CD4-positive, CD25-positive, alpha-beta regulatory T cell (primary cell): Measurements from ENCODE around the gene C19orf44. TPM values are rescaled to one million over a fixed set of nuclear protein-coding genes. Genes with fewer than 3 reads are reported as not detected.
"Not testable (repeated sequence)": the region's sequence is repeated elsewhere in the genome, so short reads cannot be mapped to it uniquely, and the experiment has no call there.

Experiments
- ATAC-seq, 2 donors: fragments of 150-1000 bp; cut with Tn5 transposase; one replicate each; pipeline ENCODE4 v1.10.0; 2021; ENCODE audit warnings: low read depth in 2 of 2, moderate number of reproducible peaks in 2 of 2, moderate library complexity in 1 of 2
- DNase-seq, 3 donors: peaks; one replicate each; pipeline versions ENCODE4 v3.0.0 to v3.0.0-alpha.2; 2012 to 2022; ENCODE audit warnings: mixed read lengths in 1 of 3
- H3K27ac ChIP-seq: one replicate; pipeline ENCODE4 v1.7.0; 2013; ENCODE audit warnings: mild to moderate bottlenecking, low read length; ENCODE audit not compliant: insufficient read depth, poor library complexity, severe bottlenecking
- H3K27me3 ChIP-seq: one replicate; pipeline ENCODE4 v1.7.0; 2013; ENCODE audit warnings: low read length; ENCODE audit not compliant: control insufficient read depth, insufficient read depth
- H3K36me3 ChIP-seq: one replicate; pipeline ENCODE4 v1.7.0; 2013; ENCODE audit warnings: mild to moderate bottlenecking, low read length, moderate library complexity; ENCODE audit not compliant: control insufficient read depth, insufficient read depth
- H3K4me1 ChIP-seq: 2 replicates; pipeline ENCODE4 v1.7.0; 2013; ENCODE audit warnings: mild to moderate bottlenecking, low read length; ENCODE audit not compliant: insufficient read depth, control insufficient read depth, poor library complexity, severe bottlenecking
- H3K4me3 ChIP-seq: one replicate; pipeline ENCODE4 v1.7.0; 2013; ENCODE audit warnings: low read depth, mild to moderate bottlenecking, low read length, moderate library complexity
- H3K9me3 ChIP-seq, 2 experiments: 1 replicate in 1 of 2; 2 replicates in 1 of 2; pipeline ENCODE4 v1.7.0; 2013; ENCODE audit warnings: low read length in 2 of 2, mild to moderate bottlenecking in 1 of 2, moderate library complexity in 1 of 2; ENCODE audit not compliant: control insufficient read depth in 2 of 2
- H3K27ac Mint-ChIP-seq, 3 donors: one replicate each; pipeline ENCODE4 v1.8.0; 2020 to 2022; ENCODE audit warnings: mild to moderate bottlenecking in 3 of 3, mixed read lengths in 3 of 3, moderate library complexity in 2 of 3
- H3K27me3 Mint-ChIP-seq: one replicate; pipeline ENCODE4 v1.8.0; 2022; ENCODE audit warnings: mild to moderate bottlenecking, mixed read lengths
- H3K36me3 Mint-ChIP-seq: one replicate; pipeline ENCODE4 v1.8.0; 2020; ENCODE audit warnings: mixed read lengths
- H3K4me1 Mint-ChIP-seq, 4 donors: one replicate each; pipeline ENCODE4 v1.8.0; 2020 to 2022; ENCODE audit warnings: mixed read lengths in 4 of 4, mild to moderate bottlenecking in 1 of 4
- H3K4me3 Mint-ChIP-seq, 4 donors: one replicate each; pipeline ENCODE4 v1.8.0; 2020 to 2022; ENCODE audit warnings: mild to moderate bottlenecking in 4 of 4, mixed read lengths in 4 of 4, moderate library complexity in 3 of 4
- H3K9me3 Mint-ChIP-seq, 7 donors: one replicate each; pipeline ENCODE4 v1.8.0; 2020 to 2022; ENCODE audit warnings: mixed read lengths in 7 of 7, mild to moderate bottlenecking in 3 of 7, moderate library complexity in 2 of 7
- polyA plus RNA-seq, 4 donors: library from polyadenylated mRNA; unstranded; fragments of 300-500 nt; fragmentation: Illumina TruSeq; gene quantifications; one replicate each; pipeline ENCODE4 v1.2.3, GENCODE V29; 2021
- total RNA-seq: library from RNA; stranded (reverse); gene quantifications from one replicate; pipeline ENCODE4 v1.2.3, GENCODE V29; 2022

Gene C19orf44
- total and polyA plus RNA-seq, 5 donors from 2014 or later = 0.76 to 1.9 (median 1.5) TPM; not detected in 1

DNA sequence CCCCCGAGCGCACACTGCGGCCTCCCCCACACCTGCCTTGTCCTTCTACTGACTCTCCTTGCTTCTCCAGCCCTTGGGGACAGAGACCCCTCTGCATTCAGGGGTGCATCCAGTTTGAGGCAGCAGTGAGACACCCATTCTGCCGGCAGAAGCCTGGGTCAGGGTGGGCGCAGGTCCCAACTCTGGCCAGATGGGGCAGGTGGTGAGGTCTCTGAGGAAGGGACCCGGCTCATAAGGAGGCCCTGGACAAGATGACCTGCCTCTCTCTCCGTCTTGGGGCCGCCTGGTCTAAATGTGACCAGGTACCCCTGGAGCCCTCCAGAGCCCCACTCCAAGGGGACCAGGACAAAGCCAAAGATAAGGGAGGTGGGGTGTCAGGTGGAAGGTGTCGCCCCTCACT lies 39.9 kb downstream of the C19orf44 start:
- Histone ChIP-seq H3K9me3 (no peaks in the 10 kb centered on the region), H3K27ac (no peak overlapping the region), H3K27me3 (no peaks in the 10 kb centered on the region), H3K4me3 (no peak overlapping the region), H3K4me1 (peaks cover 20% of the 10 kb centered on the region), H3K36me3 (peaks cover 72% of the 10 kb centered on the region)
- ATAC-seq (no peak), DNase-seq (no peak)
- H3K36me3 Mint-ChIP-seq = peaks cover 32% of the 10 kb centered on the region
- no peak overlapping the region for H3K4me3 Mint-ChIP-seq
- H3K27ac Mint-ChIP-seq = no peak overlapping the region
- H3K9me3 Mint-ChIP-seq = no peaks in the 10 kb centered on the region
- no peaks in the 10 kb centered on the region for H3K27me3 Mint-ChIP-seq
- H3K4me1 Mint-ChIP-seq = peaks cover 2 to 39% (median 16%) of the 10 kb centered on the region in 4 donors

DNA sequence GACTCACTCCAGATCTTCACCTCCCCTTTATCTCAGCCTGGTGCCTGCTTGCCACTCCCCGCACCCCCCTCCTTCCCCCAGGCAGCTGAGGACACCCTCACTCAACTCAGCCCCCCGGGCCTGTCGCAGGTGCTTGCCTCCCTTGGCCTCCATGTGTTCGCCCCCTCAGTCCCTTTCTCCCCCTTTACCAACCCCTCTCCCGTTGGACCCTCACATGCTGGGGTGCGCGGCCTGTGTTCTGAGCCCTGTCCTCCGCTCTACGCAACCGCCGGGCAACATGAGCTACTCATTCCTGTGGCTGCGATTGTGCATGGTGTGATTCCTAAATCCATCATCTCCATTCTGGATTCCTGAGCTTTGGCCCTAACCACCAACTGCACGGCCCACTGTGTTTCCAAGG lies 40.9 kb downstream of the C19orf44 start:
- Mint-ChIP-seq H3K27ac (no peak overlapping the region), H3K9me3 (no peaks in the 10 kb centered on the region), H3K4me1 (peaks cover 8 to 45% (median 21%) of the 10 kb centered on the region in 4 donors), H3K27me3 (no peaks in the 10 kb centered on the region), H3K4me3 (no peak overlapping the region), H3K36me3 (peaks cover 27% of the 10 kb centered on the region)
- peaks cover 29% of the 10 kb centered on the region for H3K4me1 ChIP-seq
- ATAC-seq (no peak), DNase-seq (no peak)
- H3K27ac ChIP-seq = no peak overlapping the region
- H3K27me3 ChIP-seq = no peaks in the 10 kb centered on the region
- peaks cover 62% of the 10 kb centered on the region for H3K36me3 ChIP-seq
- no peaks in the 10 kb centered on the region for H3K9me3 ChIP-seq
- no peak overlapping the region for H3K4me3 ChIP-seq

DNA sequence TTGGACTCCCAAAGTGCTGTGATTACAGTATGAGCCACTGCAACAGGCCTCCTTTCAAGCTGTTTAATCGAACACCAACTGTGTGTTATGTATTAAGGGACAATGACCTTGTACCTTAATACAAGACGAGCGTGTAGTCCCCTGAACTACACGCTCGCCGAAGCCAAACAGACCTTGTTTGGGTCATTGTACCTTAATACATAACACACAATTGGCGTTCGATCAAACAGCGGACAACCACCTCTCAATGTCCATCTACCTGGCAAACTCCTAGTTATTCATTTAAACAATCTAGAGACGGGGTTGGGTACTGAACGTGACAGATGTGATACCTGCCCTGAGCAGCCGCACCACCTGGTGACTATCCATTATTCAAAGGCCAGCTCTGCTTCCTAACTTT lies 44.8 kb downstream of the C19orf44 start:
- H3K4me3 ChIP-seq = peak overlapping the region; percentile 91
- no peaks in the 10 kb centered on the region for H3K9me3 ChIP-seq
- no peaks in the 10 kb centered on the region for H3K27me3 Mint-ChIP-seq
- H3K4me1 ChIP-seq = peaks cover 60% of the 10 kb centered on the region
- H3K36me3 Mint-ChIP-seq = peaks cover 23% of the 10 kb centered on the region
- peak overlapping the region in 2 of 3 donors; percentile 92 to 93 for H3K27ac Mint-ChIP-seq
- H3K4me1 Mint-ChIP-seq = peaks cover 19 to 70% (median 36%) of the 10 kb centered on the region in 4 donors
- DNase-seq (no peak), ATAC-seq (no peak)
- H3K27me3 ChIP-seq = no peaks in the 10 kb centered on the region
- H3K27ac ChIP-seq = peak overlapping the region; percentile 85
- H3K36me3 ChIP-seq = peaks cover 26% of the 10 kb centered on the region
- no peaks in the 10 kb centered on the region for H3K9me3 Mint-ChIP-seq
- H3K4me3 Mint-ChIP-seq = peak overlapping the region; percentile 88 to 97 (median 94)

DNA sequence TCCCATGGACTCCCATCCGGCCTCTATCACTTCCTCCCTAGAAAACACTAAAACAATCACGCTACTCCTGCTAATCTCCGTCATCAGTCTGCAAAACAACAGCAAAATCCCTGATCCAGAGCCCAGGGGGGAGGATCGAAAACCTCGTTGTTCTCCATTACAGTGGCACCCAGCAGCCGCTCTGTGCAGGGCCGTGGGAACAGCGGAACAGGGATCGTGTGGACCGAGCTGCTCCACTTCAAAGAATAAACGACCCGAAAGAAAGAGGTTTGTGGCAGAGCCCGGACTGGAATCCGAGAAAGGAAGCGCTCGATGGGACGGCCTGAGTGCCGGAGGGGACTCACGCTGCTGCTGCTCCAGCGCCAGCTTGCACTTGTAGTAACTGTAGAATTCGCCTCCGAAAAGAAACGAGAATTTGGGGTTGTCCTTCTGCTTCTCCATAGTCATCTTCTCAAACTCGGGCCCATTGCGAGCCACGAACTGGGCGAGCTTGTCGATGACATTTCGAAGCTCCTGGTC lies 45.4 kb downstream of the C19orf44 start:
- Histone ChIP-seq H3K4me1 (peaks cover 60% of the 10 kb centered on the region), H3K4me3 (peak overlapping the region; percentile 91), H3K27me3 (no peaks in the 10 kb centered on the region), H3K27ac (peak overlapping the region; percentile 85), H3K9me3 (no peaks in the 10 kb centered on the region), H3K36me3 (peaks cover 21% of the 10 kb centered on the region)
- DNase-seq = peak in 1 of 3 donors; percentile 37
- no peak for ATAC-seq
- Mint-ChIP-seq H3K36me3 (peaks cover 23% of the 10 kb centered on the region), H3K9me3 (no peaks in the 10 kb centered on the region), H3K4me1 (peaks cover 19 to 70% (median 36%) of the 10 kb centered on the region in 4 donors), H3K27me3 (no peaks in the 10 kb centered on the region), H3K27ac (peak overlapping the region; percentile 74 to 93 (median 92)), H3K4me3 (peak overlapping the region; percentile 88 to 97 (median 94))

DNA sequence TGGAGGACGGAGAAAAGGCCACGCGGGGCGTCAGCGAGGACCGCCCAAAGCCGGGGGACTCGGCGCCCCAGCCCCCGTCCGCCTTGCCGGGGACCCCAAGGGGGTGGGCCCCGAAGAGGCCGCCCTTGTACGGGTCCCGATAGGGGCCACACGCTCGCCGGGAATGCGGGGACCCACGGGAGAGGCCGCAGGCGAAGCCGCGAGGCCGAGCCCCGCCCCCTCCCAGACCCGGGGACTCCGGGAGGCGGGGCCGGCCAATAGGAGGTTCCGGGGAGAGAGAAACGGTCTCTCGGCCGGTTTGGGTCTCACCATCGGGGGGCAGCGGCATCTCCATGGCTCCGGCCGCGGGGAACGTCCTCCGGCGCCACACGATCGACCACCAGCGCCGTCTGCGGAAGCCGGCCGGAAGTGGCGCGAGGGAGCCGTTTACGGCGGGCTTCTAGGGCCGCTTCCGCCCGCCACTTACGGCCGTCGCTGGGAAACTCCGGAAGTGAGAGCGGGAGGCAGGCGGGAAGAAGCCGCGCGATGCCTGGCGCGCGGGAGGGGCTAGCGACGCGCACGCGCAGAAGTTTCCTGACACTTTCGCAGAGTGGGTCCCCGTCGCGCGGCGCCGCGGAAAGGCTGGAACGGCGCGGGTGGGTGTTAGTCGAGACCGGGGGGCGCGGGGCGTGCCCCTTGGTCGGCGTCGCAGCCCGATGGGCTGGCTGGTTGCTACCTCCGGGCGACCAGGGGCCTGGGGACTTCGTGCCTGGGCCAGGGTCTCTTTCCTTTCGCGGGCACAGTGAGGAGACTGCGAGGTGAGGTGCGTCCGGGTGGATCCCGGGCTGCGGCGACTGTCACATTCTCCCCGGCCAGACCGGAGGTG lies 46.1 kb downstream of the C19orf44 start, which contains the start of gene CHERP:
Gene CHERP, minus strand, starts transcription at position 393 of the 865 bp plus-strand sequence. Its CDS starts 59 bp downstream, at position 334.
- Mint-ChIP-seq H3K4me1 (peaks cover 19 to 67% (median 34%) of the 10 kb centered on the region in 4 donors), H3K9me3 (no peaks in the 10 kb centered on the region), H3K4me3 (peak within 1 kb of the TSS; percentile 90 to 97 (median 94)), H3K36me3 (peaks cover 21% of the 10 kb centered on the region), H3K27me3 (no peaks in the 10 kb centered on the region), H3K27ac (peak within 1 kb of the TSS; percentile 80 to 93 (median 92))
- peak; percentile 86 to 87 for ATAC-seq
- DNase-seq = peak; percentile 94 to 96 (median 95)
- Histone ChIP-seq H3K36me3 (peaks cover 17% of the 10 kb centered on the region), H3K27me3 (no peaks in the 10 kb centered on the region), H3K4me3 (peak within 1 kb of the TSS; percentile 91), H3K9me3 (no peaks in the 10 kb centered on the region), H3K4me1 (peaks cover 60% of the 10 kb centered on the region), H3K27ac (peak within 1 kb of the TSS; percentile 85)

DNA sequence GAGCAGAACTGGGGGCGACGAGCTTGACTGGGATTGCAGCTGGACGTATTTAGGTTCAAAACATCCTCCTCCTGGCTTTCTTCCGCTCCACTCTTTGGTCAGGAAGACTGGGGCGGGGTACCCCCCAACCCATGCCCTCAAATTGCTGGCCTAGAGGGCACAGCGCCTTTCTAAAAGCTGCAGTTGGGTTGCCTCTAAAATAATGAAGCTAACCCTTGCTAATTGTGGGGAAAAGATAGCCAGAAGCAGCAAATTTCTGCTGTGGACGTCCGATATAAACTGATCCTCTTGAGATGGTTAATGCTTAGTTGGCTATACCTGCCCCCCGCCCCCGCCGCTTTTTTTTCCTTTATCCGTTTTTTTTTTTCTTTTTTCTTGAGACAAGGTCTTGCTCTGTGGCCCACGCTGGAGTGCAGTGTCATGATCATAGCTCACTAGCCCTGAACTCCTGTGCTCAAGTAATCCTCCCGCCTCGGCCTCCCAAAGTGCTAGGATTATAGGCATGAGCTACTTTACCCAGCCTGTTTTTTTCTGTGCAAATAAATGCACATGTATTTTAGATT lies 46.8 kb downstream of the C19orf44 start:
- no peaks in the 10 kb centered on the region for H3K27me3 ChIP-seq
- DNase-seq (peak in 1 of 3 donors; percentile 17), ATAC-seq (no peak)
- peaks cover 10% of the 10 kb centered on the region for H3K36me3 ChIP-seq
- peak overlapping the region; percentile 84 for H3K4me3 ChIP-seq
- H3K27ac Mint-ChIP-seq = peak overlapping the region; percentile 80 to 89 (median 89)
- no peaks in the 10 kb centered on the region for H3K9me3 Mint-ChIP-seq
- peak overlapping the region; percentile 85 for H3K27ac ChIP-seq
- H3K36me3 Mint-ChIP-seq = peaks cover 15% of the 10 kb centered on the region
- H3K27me3 Mint-ChIP-seq = no peaks in the 10 kb centered on the region
- H3K4me1 Mint-ChIP-seq = peaks cover 19 to 63% (median 30%) of the 10 kb centered on the region in 4 donors
- H3K4me1 ChIP-seq = peaks cover 60% of the 10 kb centered on the region
- peak overlapping the region; percentile 90 to 97 (median 94) for H3K4me3 Mint-ChIP-seq
- no peaks in the 10 kb centered on the region for H3K9me3 ChIP-seq

DNA sequence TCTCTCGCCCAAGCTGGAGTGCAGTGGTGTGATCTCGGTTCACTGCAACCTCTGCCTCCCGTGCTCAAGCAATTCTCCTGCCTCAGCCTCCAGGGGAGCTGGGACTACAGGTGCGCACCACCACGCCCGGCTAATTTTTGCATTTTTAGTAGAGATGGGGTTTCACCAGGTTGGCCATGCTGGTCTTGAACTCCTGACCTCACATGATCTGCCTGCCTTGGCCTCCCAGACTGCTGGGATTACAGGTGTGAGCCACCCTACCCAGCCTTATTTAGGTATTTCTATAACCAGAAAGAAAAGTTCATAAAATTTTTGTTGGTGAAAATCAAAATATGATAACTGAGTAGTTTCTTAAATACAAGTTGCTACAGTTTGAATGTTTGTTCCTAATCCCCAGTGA lies 47.5 kb downstream of the C19orf44 start:
- H3K4me1 ChIP-seq = peaks cover 59% of the 10 kb centered on the region

More for the DNA sequence above, 47.5 kb downstream of the C19orf44 start:
- H3K4me3 Mint-ChIP-seq = peak overlapping the region; percentile 55 to 97 (median 92)
- not testable (repeated sequence) for DNase-seq, H3K9me3 Mint-ChIP-seq, H3K36me3 ChIP-seq, ATAC-seq, H3K36me3 Mint-ChIP-seq, H3K27me3 ChIP-seq, H3K27me3 Mint-ChIP-seq, H3K9me3 ChIP-seq
- peak overlapping the region; percentile 84 for H3K4me3 ChIP-seq
- H3K27ac Mint-ChIP-seq = peak overlapping the region in 2 of 3 donors; percentile 70 to 89
- H3K4me1 Mint-ChIP-seq = peaks cover 19 to 56% (median 29%) of the 10 kb centered on the region in 4 donors
- peak overlapping the region; percentile 85 for H3K27ac ChIP-seq
